NAMALWA (cell line): ENCODE measurements around the gene PALD1.

Experiments used
- DNase-seq: peaks from one replicate; pipeline ENCODE4 v3.0.0-alpha.2; 2015; ENCODE audit warnings: low spot score

PALD1 gene

DNA sequence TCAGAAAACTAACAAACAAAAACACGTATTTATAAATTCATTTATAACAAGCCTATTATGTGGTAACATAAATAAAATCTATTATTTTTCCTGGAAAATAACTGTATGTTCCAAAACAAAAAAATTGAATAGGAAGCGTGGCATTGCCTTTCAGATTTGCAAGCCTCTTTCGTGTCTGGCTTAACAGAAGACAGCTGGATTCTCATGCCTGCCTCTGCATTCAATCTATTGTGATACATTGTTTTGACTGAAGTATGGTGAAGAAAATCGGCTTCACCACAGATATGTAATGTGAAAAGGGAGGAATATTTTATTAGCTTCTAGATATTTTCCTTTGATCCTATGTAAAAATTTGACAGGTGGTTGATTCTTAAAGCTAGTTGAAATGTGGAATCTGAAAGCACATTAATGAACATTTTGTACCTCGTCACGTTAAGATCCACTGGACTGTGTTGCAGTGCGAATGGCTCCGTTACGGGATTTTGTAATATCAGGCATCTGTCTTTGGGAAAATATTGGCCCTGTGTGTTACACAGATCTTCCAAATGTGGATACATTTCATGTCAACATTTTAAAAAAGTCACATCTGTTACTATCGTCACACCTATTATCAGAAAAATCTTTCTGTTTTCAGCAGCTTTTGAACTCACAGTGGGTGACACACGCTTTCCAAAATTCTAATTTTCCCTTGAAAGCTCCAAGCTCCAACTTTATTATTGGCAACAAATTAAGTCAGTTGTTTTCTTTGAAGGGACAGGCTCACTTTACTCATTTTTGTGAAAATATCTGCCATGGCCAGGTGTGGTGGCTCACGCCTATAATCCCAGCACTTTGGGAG, 26.2 kb downstream of the PALD1 start:
- no peak for DNase-seq

- DNase-seq = no peak
Observed at GRCh38 chr10:70505908-70506307, 27.3 kb downstream of the PALD1 start.

DNA sequence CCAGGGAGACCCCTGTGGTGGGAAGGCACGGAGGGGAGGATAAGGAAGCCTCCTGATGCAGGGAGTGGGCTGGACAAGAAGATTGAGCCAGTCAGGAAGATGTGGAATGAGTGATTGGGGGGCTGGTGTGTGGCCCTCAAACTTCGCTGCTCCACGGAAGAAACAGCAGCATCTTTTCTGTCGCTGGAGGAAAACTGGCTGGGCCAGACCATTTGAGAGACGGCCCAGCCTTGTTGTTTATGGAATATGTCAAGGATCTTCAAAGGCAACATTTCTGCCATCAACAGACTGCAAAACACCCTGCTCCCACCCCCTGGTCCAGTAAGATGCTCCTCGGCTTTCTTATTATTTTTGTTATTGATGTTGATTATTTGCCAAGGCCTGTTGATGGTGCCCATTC, 29.4 kb downstream of the PALD1 start:
- no peak for DNase-seq

DNA sequence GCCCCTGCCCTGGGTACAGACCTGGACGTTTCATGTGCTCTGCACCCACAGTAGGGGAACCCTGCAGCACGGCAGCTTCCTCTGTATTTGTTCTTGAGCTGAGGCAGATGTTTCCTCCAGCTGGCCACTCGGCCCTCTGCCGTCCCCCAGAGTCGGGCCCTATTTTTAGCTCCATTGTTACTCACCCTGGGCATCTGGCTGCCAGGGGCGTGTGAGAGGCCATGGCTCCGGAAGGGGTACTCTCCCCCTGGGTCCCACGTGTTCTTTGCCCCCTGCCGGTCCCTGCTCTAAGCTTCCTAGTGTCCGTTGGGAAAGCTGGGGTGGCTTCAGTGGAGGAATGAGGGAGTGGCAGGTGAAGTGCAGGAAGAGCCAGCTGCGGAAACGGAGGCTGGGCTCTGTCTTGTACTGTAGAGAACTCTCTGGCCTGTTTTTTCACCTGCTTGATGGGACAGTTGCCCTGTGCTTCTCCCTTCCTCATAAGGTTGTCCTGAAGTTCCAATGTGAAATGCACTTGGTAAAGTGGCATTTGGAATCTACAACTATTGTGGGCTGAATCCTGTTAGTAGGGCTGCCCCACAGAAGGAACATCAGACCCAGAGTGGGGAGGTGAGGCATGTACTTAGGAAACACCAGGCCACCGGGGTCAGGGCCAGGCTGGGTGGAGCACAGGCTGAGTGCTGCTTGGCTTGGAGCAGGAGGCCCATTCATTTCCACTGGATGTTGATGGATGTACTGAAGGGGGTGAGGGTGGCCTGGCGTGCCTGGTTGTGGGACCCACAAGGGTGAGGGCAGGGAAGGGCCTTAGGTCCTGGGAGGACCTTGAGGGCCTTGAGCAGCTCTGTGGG, 30.6 kb downstream of the PALD1 start:
- DNase-seq = peak; percentile 50

DNA sequence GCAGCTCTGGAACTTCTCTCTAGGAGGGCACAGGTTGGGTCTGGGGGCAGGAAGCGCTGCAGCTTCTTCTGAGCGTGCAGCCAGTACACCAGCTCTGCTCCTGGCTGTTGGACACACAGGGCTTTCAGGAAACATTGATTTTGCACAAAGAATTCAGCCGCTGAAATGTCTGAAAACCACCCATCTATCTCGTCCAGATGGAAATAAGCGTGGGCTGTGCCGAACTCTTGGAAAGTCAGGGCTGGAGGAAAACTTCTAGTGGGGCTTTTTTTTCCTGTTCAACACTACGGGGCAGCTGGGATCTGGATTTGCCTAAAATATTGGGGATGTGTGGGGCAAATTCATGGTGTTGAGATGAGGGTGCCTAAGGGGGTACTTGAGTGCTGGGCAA, 31.2 kb downstream of the PALD1 start:
- no peak for DNase-seq

DNA sequence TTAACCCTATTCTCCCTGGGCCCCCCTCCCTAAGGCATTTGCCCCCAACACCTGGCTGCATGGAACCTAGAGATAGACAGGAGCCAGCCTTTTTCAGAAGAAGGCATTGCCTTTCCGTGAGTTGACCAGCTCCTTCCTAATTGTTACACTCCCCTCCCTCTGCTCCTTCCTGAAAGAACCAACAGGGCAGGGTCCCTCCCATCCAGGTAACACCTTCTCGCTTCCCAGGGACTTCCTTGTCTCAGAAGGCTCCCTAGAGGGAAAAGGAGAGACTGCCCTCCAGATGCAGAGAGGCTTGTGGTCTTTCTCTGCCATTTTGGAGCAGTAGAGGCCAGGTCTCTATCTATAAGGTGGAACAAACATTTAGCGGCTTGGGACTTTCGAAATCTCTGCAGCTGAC, 31.9 kb downstream of the PALD1 start:
- no peak for DNase-seq

DNA sequence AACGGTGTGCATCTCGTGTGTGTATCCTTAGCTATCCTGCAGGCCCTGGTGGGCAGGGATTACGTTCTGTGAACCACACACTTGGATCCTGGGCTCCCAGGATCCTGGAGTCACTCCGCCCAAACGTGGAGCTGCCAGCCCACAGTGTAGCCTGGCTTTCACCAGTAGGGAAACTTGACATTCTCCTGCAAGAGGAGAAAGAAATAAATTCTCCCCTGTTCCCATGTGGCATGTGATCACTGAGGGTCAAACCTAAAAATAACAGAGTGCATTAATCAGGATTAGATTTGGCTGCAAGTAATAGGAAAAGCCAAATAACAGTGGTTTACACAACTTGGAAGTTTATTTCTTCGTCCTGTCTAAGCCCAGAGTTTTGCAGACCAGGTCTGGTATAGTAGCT, 32.3 kb downstream of the PALD1 start:
- DNase-seq = no peak

GRCh38 chr10:70512149-70512639, 33.6 kb downstream of the PALD1 start:
- DNase-seq = no peak

GRCh38 chr10:70513848-70514309, 35.3 kb downstream of the PALD1 start:
- DNase-seq = no peak

DNA sequence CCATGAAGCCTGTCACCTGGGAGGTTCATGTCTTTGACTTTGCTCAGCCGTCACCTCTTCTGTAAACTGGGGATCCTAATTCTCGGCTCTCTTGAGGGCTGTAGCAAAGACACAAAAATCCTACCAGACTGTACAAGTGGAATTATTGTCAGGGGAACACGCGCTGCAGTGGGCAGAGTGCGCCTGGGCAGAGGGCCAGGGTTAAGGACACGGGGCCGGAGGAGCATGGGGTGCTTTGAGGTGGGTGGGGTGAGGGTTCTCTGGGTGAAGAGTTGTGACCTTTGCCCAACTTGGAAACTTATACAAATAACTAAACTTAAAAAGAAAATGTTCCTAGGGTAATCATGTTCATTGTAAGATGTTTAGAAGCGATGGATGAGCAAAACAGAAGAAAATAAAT, 36.0 kb downstream of the PALD1 start:
- DNase-seq = no peak

DNA sequence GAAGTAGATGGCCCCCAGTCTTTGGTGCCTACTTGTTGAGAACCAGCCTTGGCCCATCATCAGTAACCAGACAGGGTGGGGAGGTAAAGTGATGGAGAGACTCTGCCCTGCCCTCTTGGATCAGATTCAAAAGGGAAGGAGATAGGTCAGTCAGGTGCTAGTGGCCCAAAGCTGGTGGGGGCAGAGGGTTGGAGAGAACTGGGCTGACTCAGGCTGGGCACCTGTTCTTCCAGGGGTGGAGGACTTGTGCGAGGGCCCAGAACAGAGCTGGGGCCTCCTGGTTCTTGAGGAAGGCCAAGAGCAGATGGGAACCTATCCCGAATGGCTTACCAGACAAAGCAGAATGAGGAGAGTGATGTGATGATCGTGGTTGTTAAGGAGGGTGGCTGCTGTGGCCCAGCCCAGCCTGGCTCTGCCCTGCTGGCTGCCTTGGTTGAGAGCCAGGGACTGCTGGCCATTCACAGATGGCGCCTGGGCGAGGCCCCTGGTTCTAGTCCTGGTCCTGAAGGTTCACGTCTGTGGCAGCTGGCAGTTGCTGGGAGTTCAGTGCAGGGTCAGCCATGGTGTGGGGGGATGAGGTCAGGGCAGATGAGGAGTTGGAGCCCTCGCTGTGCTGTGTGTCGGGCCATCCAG, 36.6 kb downstream of the PALD1 start:
- no peak for DNase-seq

GRCh38 chr10:70518695-70519094, 40.1 kb downstream of the PALD1 start:
- DNase-seq = no peak

GRCh38 chr10:70523057-70523456, 44.5 kb downstream of the PALD1 start:
- DNase-seq = no peak

- no peak for DNase-seq
Observed at GRCh38 chr10:70523549-70523948, 45.0 kb downstream of the PALD1 start.

DNA sequence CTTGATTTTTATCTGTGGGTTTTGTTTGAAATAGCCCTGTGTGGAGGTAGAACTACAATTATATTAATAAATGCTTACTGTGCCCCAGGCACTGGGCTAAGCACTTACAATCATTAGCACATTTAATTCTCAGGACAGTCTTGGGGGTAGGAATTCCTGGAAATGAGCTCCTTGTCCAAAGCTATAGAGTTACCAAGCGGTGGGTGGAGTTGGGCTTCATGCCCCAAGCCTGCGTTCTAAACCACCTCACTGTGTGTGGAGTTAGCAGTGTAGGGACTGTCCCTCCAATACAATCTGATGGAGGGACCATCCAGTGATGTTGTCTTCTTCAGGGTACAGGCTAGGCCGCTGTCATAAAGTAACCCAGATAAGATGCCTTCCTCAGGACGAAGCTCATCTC, 49.7 kb downstream of the PALD1 start:
- no peak for DNase-seq

DNA sequence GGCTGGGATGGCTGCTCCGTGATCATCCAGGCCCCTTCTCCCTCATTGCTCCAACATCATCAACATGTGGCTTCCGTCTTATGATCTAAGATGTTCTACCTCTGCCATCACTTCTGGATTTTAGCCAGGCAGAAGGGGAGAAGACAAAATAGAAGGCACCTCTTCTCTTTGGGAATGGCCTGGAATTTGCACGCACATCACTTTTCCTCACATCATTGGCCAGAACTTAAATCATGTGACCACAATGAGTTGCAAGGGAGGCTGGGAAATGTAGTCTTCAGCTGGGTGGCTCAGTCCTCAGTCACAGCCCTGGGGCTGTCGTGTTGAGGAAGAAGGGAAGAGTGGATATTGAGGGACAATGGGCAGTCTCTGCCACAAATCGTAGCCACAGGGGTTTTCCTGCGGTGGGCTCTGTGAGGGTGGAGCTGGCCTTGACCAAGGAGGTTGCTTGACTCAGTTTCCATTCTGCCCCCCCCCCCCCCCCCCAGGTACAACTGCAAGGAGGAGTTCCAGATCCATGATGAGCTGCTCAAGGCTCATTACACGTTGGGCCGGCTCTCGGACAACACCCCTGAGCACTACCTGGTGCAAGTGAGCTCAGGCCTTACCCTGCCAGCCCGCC, 50.3 kb downstream of the PALD1 start:
- DNase-seq = peak; percentile 31

DNA sequence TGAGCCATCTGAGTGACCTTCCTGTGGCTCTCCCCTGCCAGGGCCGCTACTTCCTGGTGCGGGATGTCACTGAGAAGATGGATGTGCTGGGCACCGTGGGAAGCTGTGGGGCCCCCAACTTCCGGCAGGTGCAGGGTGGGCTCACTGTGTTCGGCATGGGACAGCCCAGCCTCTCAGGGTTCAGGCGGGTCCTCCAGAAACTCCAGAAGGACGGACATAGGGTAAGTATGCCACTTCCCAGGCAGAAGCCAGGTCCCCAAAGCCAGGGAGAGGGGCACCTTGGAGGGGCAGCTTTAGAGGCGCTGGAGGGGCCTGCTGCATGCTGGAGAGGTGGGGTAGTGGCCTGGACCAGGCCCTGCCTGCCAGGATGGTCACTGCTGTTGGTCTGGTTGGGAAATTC, 51.3 kb downstream of the PALD1 start:
- DNase-seq = no peak

- DNase-seq = no peak
Observed at GRCh38 chr10:70530315-70530714, 51.7 kb downstream of the PALD1 start.

DNA sequence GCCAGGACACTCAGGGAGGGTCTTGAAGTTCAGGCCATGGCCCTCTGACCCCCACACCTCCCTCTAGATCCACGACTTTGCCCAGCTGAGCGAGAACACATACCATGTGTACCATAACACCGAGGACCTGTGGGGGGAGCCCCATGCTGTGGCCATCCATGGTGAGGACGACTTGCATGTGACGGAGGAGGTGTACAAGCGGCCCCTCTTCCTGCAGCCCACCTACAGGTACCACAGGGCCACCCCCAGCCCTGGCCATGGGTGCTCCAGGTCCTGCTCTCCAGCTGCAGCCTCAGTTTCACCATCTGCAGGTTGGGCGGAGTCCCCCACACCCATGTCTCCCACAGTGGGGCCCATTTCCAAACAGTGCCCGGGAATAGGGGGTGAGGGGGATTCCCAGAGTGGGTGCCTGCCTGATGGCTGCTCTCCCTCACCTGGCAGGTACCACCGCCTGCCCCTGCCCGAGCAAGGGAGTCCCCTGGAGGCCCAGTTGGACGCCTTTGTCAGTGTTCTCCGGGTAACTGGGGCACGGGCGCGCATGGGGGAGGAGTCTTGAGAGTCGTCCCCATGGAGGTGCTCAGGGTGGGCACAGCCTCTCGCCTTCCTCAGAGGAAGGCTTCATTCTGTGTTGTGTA, 54.1 kb downstream of the PALD1 start:
- DNase-seq = no peak

DNA sequence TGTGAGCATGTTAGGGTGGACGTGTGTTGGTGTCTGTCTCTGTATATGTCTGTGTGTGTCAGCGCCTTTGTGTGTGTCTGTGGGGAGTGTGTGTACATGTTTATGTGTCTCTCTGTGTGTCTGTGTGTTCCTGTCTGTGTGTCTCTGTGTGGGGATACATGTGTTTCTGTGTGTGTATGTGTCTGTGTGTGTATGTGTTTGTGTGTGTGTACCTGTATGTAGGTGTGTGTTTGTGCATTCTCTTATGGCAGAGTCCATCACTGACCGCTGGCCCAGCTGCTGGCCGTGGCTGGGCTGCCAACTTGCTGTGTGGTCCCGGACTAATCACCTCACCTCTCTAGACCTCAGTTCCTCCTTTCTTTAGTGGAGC, 54.6 kb downstream of the PALD1 start:
- no peak for DNase-seq

DNA sequence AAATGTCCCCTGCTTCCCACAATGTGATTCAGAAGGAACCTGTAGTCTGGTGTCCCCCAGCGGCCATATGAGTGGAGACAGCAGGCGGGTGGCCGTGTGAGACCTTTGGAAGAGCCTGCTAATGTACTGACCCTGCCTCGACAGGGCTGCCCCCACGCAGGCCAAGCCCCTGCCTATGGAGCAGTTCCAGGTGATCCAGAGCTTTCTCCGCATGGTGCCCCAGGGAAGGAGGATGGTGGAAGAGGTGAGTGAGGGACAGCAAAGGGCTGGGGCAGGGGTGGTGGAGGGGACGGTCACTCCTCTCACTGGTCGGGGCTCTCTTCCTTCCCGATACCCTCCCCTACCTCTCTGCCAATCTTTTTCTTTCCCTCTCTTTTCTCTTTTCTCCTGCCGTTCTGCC, 55.7 kb downstream of the PALD1 start:
- DNase-seq = no peak

DNA sequence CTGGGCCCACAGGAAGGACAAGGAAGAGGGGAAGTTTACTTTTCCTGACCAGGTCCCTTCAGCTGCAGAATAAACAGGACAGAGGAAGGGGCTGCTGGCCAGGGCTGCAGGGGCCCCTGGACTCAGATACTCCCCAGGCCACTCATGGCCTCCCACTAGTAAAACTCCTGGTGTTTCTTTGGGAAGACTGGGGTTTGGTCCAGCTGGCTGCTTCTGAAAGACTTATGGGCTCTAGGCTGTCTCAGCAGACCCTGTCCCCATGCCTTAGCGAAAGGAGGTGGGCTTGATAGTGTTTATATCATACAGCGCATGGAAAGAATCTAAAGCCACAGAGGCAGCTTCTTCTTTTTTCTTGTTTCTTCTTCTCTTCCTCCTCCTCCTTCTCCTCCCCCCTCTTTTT, 56.4 kb downstream of the PALD1 start:
- DNase-seq = no peak
